GM21381 (cell line): ENCODE data around the gene PRDX1.
"Not testable (repeated sequence)": the region's sequence is repeated elsewhere in the genome, so short reads cannot be mapped to it uniquely, and the experiment has no call there.

Experiments
- ATAC-seq: cut with Tn5 transposase; IDR thresholded peaks from one replicate; pipeline ENCODE4 v1.9.1; 2021; ENCODE audit warnings: mild to moderate bottlenecking, moderate library complexity; ENCODE audit not compliant: unreplicated experiment

Gene PRDX1

GRCh38 chr1:45507195-45507594 is 14.5 kb downstream of the PRDX1 start:
- ATAC-seq, result no peak

GRCh38 chr1:45503462-45504360 is 18.0 kb downstream of the PRDX1 start:
- ATAC-seq, result no peak

GRCh38 chr1:45501505-45501859 is 20.2 kb downstream of the PRDX1 start:
- ATAC-seq, result no peak

- ATAC-seq, result no peak
These were observed 22.3 kb downstream of the PRDX1 start for GRCh38 chr1:45499415-45499769.

- no peak for ATAC-seq
These were observed 23.4 kb downstream of the PRDX1 start for GRCh38 chr1:45498279-45498678.

- ATAC-seq, result no peak
These were observed 28.5 kb downstream of the PRDX1 start for GRCh38 chr1:45493116-45493697.

GRCh38 chr1:45492691-45493090 is 29.0 kb downstream of the PRDX1 start:
- ATAC-seq, result no peak

GRCh38 chr1:45491487-45492260 is 30.0 kb downstream of the PRDX1 start:
- ATAC-seq, result no peak

GRCh38 chr1:45490626-45491486 is 30.8 kb downstream of the PRDX1 start, which contains the start of gene TESK2:
TESK2 (minus strand) TSS chr1:45491163; CDS start chr1:45457785, 33,378 bp downstream.
- peak; percentile 86 for ATAC-seq

- no peak for ATAC-seq
These were observed 31.5 kb downstream of the PRDX1 start for GRCh38 chr1:45490121-45490625.

- not testable (repeated sequence) for ATAC-seq
These were observed 32.3 kb downstream of the PRDX1 start for GRCh38 chr1:45489379-45489778.

- no peak for ATAC-seq
These were observed 32.9 kb downstream of the PRDX1 start for GRCh38 chr1:45488666-45489377.

GRCh38 chr1:45485949-45486348 is 35.7 kb downstream of the PRDX1 start:
- ATAC-seq, result no peak

- no peak for ATAC-seq
These were observed 42.5 kb downstream of the PRDX1 start for GRCh38 chr1:45479039-45479748.

- ATAC-seq, result no peak
These were observed 43.4 kb downstream of the PRDX1 start for GRCh38 chr1:45478121-45478814.

GRCh38 chr1:45477646-45478045 is 44.0 kb downstream of the PRDX1 start:
- ATAC-seq, result no peak

- ATAC-seq, result not testable (repeated sequence)
These were observed 47.5 kb downstream of the PRDX1 start for GRCh38 chr1:45474194-45474593.

GRCh38 chr1:45473302-45473701 is 48.4 kb downstream of the PRDX1 start:
- ATAC-seq, result peak; percentile 48
